Gastroesophageal sphincter (tissue), 4 donors: Measurements from ENCODE around the gene ITPR2. TPM values are rescaled to one million over a fixed set of nuclear protein-coding genes. Genes with fewer than 3 reads are reported as not detected.

Experiments
- ATAC-seq: fragments of 150-250 bp; one replicate; pipeline ENCODE4 v1.9.1; 2016; ENCODE audit warnings: mild to moderate bottlenecking, moderate library complexity
- H3K27ac ChIP-seq, 4 donors: fragments of 200-600 bp; sonication (generic) in 3 of 4; 1 replicate in 3 of 4; 2 replicates in 1 of 4; pipeline ENCODE4 v1.5.1; 2016 to 2019
- H3K27me3 ChIP-seq: fragments of 200-600 bp; sonication (generic); one replicate; pipeline ENCODE4 v1.5.1; 2019
- H3K36me3 ChIP-seq, 2 donors: fragments of 200-600 bp; sonication (generic); one replicate each; pipeline ENCODE4 v1.5.1; 2019; ENCODE audit warnings: control low read depth in 1 of 2
- H3K4me1 ChIP-seq, 3 donors: fragments of 200-600 bp; sonication (generic); 1 replicate in 2 of 3; 2 replicates in 1 of 3; pipeline ENCODE4 v1.5.1; 2016 to 2019; ENCODE audit warnings: control low read depth in 2 of 3
- H3K4me3 ChIP-seq, 2 donors: fragments of 200-600 bp; sonication (generic); one replicate each; pipeline ENCODE4 v1.5.1; 2019; ENCODE audit warnings: mild to moderate bottlenecking in 1 of 2, moderate library complexity in 1 of 2
- H3K9me3 ChIP-seq, 3 donors: fragments of 200-600 bp; sonication (generic); one replicate each; pipeline ENCODE4 v1.5.1; 2017 to 2019; ENCODE audit warnings: control low read depth in 2 of 3
- EP300 ChIP-seq: sonication (generic); formaldehyde crosslinking; IDR thresholded peaks from one replicate; pipeline ENCODE4 v1.6.1; 2017; ENCODE audit warnings: antibody characterized with exemption, mild to moderate bottlenecking
- POLR2A ChIP-seq, 2 donors: fragments of 450-650 bp; IDR thresholded peaks; one replicate each; pipeline ENCODE4 v1.6.1; 2017; ENCODE audit warnings: antibody characterized with exemption in 2 of 2, mild to moderate bottlenecking in 2 of 2, moderate library complexity in 1 of 2
- POLR2AphosphoS5 ChIP-seq: sonication (generic); formaldehyde crosslinking; IDR thresholded peaks from one replicate; pipeline ENCODE4 v1.6.1; 2017; ENCODE audit warnings: antibody characterized with exemption
- WGBS, 2 donors: methylation state at CpG; one replicate each; pipeline ENCODE4 v1.1.5; 2018; ENCODE audit warnings: low coverage in 1 of 2; 5-methylcytosine and 5-hydroxymethylcytosine counted together
- total RNA-seq, 4 donors: library from RNA; depleted of rRNA; stranded (reverse); fragments of >200 nt; gene quantifications; one replicate each; pipeline ENCODE4 v1.1.0, GENCODE V29; 2016
- TF ChIP-seq, protein P1 (sequence below), 4 experiments: fragments of 200-600 bp in 2 of 4; fragments of 450-650 bp in 2 of 4; sonication (generic) in 1 of 4; IDR thresholded peaks; one replicate each; pipeline ENCODE4 v1.5.1; 2017 to 2019; ENCODE audit warnings: antibody characterized with exemption in 4 of 4, mild to moderate bottlenecking in 2 of 4, moderate library complexity in 2 of 4

Gene ITPR2
- total RNA-seq, 4 donors from 2014 or later, result 30.8 to 63.0 (median 44.4) TPM

DNA sequence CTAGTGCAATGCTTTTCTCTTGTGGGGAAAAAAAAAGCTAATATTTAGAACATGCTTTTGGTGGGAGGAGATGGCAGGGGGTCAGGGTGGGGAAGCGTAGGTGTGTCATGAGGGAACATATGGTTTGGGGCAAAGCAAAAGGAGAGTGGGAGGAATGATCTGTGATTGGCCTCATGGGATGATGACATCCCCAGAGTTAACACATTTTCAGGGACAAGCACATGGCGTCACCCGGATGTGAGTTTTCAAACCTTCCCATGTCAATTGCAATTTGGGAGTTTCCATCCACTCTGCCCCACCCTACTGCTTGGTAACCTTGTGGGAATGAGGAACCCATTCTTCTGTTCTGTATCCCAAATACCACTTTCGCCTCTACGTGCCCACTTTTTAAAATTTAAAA lies 473.4 kb downstream of the ITPR2 start:
- no peak for TF ChIP-seq EP300
- no peak for TF ChIP-seq POLR2A (IDR thresholded peaks at IDR 0.05)
- TF ChIP-seq, protein P1, sequence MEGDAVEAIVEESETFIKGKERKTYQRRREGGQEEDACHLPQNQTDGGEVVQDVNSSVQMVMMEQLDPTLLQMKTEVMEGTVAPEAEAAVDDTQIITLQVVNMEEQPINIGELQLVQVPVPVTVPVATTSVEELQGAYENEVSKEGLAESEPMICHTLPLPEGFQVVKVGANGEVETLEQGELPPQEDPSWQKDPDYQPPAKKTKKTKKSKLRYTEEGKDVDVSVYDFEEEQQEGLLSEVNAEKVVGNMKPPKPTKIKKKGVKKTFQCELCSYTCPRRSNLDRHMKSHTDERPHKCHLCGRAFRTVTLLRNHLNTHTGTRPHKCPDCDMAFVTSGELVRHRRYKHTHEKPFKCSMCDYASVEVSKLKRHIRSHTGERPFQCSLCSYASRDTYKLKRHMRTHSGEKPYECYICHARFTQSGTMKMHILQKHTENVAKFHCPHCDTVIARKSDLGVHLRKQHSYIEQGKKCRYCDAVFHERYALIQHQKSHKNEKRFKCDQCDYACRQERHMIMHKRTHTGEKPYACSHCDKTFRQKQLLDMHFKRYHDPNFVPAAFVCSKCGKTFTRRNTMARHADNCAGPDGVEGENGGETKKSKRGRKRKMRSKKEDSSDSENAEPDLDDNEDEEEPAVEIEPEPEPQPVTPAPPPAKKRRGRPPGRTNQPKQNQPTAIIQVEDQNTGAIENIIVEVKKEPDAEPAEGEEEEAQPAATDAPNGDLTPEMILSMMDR (IDR thresholded peaks at IDR 0.05), result no peak
- no peak for TF ChIP-seq POLR2AphosphoS5
- 94 to 96% methylated on average over 3 to 5 of the region's 5 CpGs for WGBS, 2 donors
- no peaks in the 10 kb centered on the region for H3K4me1 ChIP-seq
- no peak overlapping the region for H3K4me3 ChIP-seq
- no peaks in the 10 kb centered on the region for H3K27me3 ChIP-seq
- no peak overlapping the region for H3K27ac ChIP-seq
- H3K9me3 ChIP-seq, result no peaks in the 10 kb centered on the region
- no peaks in the 10 kb centered on the region for H3K36me3 ChIP-seq
- ATAC-seq, result no peak

DNA sequence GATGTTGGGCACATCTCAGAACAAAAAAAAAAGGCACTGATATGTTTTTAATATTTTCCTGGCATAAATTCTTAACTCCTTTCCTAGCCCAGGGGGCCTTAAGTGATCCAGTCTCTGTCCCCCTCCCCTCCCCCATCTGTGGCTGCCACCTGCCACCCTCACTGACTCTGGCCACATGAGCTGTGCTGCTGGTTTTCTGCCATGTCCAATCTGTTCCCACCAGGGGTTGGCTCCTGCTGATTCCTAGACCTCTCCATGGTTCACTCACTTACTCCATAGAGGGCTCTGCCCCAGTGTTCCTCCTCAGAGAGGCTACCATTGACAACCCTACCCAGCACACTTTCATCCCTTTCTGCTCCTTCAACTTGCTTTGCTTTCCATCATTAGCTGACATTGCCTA lies 474.3 kb downstream of the ITPR2 start:
- H3K36me3 ChIP-seq, result no peaks in the 10 kb centered on the region
- ATAC-seq, result no peak
- TF ChIP-seq POLR2AphosphoS5, result no peak
- no peak for TF ChIP-seq EP300
- TF ChIP-seq POLR2A (IDR thresholded peaks at IDR 0.05), result no peak
- TF ChIP-seq, protein P1 (IDR thresholded peaks at IDR 0.05), result no peak
- no peaks in the 10 kb centered on the region for H3K27me3 ChIP-seq
- H3K27ac ChIP-seq, result no peak overlapping the region
- H3K9me3 ChIP-seq, result no peaks in the 10 kb centered on the region
- no peaks in the 10 kb centered on the region for H3K4me1 ChIP-seq
- no peak overlapping the region for H3K4me3 ChIP-seq

DNA sequence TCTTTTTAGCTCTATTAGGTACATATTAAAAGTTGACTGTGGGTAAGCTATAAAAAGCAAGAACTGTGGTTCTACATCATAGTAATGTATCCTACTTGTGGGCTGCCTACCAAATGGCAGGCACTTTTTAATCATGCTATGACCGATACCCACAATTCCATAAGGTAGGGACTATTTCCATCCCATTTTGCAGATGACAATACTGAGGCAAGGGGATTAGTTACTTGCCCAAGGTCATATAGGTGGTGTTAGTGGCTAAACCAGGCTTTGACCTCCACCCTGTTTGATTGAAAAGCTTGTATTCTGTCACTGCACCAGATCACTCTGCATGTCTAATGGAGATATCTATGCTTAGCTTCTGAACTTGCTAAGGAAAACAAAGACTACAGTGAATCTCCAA lies 485.7 kb downstream of the ITPR2 start:
- ATAC-seq, result no peak
- TF ChIP-seq POLR2A (IDR thresholded peaks at IDR 0.05) (no peak), POLR2AphosphoS5 (no peak), EP300 (no peak)
- TF ChIP-seq, protein P1 (IDR thresholded peaks at IDR 0.05), result no peak
- no peaks in the 10 kb centered on the region for H3K4me1 ChIP-seq

DNA sequence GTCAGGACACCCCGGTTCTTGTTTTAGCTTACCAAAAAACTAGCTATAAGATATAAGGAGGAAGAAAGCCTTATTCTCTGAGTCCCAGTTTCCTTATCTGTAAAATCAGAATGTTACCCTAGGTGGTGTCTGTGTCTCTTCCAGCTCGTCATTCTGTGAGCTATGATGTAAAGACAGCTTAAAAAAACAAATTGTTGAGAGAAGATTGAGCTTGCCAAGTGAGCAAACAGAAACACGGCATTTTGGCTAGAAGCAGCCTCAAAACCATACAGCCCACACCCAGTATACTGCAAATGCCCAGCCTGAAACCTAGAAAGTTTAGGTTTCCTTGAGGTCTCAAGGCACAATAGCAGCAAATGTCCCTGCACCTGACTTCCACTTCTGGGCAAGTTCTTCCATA lies 486.3 kb downstream of the ITPR2 start:
- Histone ChIP-seq H3K27me3 (no peaks in the 10 kb centered on the region), H3K4me3 (no peak overlapping the region), H3K9me3 (no peaks in the 10 kb centered on the region), H3K27ac (no peak overlapping the region), H3K4me1 (no peaks in the 10 kb centered on the region), H3K36me3 (no peaks in the 10 kb centered on the region)
- 67 to 69% methylated on average over 2 to 3 of the region's 3 CpGs for WGBS, 2 donors
- ATAC-seq, result no peak
- no peak for TF ChIP-seq POLR2AphosphoS5
- no peak for TF ChIP-seq EP300
- TF ChIP-seq, protein P1 (IDR thresholded peaks at IDR 0.05), result no peak
- TF ChIP-seq POLR2A (IDR thresholded peaks at IDR 0.05), result no peak

More for the DNA sequence above, 485.7 kb downstream of the ITPR2 start:
- WGBS, 2 donors, result 100% methylated on average over 1 of the region's 1 CpG
- H3K4me3 ChIP-seq, result no peak overlapping the region
- no peaks in the 10 kb centered on the region for H3K27me3 ChIP-seq
- no peak overlapping the region for H3K27ac ChIP-seq
- no peaks in the 10 kb centered on the region for H3K36me3 ChIP-seq
- H3K9me3 ChIP-seq, result no peaks in the 10 kb centered on the region

DNA sequence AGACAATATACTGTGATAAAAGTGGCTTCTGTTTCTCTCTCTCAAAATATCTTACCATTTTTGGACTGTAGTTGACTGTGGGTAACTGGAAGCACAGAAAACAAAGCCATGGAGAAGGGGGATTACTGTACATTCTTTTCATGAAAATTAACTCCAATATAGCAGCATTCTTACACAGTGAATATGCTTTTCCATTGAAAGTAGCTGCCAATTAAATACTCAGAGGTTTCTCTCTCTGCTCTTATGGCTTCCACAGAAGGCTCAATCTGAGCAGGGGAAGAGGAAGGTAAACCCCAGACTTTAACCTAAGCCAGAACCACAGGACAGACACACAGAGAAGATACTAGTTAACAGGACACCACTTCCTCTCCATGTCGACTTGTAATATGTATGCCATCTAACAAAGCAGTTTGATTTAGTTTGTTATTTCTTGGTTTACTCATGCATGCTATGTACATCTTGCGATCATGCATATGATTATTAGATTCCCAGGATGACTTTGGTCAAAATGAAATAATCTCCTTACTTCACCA lies 487.5 kb downstream of the ITPR2 start:
- no peak overlapping the region for H3K27ac ChIP-seq
- TF ChIP-seq EP300, result no peak
- TF ChIP-seq, protein P1 (IDR thresholded peaks at IDR 0.05), result no peak
- no peak for TF ChIP-seq POLR2A (IDR thresholded peaks at IDR 0.05)
- no peak for TF ChIP-seq POLR2AphosphoS5
- H3K4me3 ChIP-seq, result no peak overlapping the region
- no peaks in the 10 kb centered on the region for H3K36me3 ChIP-seq
- H3K9me3 ChIP-seq, result no peaks in the 10 kb centered on the region
- H3K27me3 ChIP-seq, result no peaks in the 10 kb centered on the region
- no peak for ATAC-seq
- 79 to 90% methylated on average over 2 of the region's 2 CpGs for WGBS, 2 donors
- no peaks in the 10 kb centered on the region for H3K4me1 ChIP-seq
